GM19324 (cell line): ENCODE results near the gene HLF.

Experiments
- ATAC-seq: cut with Tn5 transposase; IDR thresholded peaks from one replicate; pipeline ENCODE4 v1.9.1; 2021; ENCODE audit warnings: mild to moderate bottlenecking, moderate library complexity; ENCODE audit not compliant: unreplicated experiment, low FRiP score

The HLF gene

GRCh38 chr17:55273579-55274354 lies 9.0 kb downstream of the HLF start:
- no peak for ATAC-seq

- no peak for ATAC-seq
Measured at GRCh38 chr17:55274355-55275255, 9.8 kb downstream of the HLF start.

- no peak for ATAC-seq
Measured at GRCh38 chr17:55275894-55276804, 11.4 kb downstream of the HLF start.

GRCh38 chr17:55278173-55278961 lies 13.6 kb downstream of the HLF start:
- ATAC-seq = no peak

- ATAC-seq = no peak
Measured at GRCh38 chr17:55279203-55279602, 14.4 kb downstream of the HLF start.

GRCh38 chr17:55279788-55280187 lies 15.0 kb downstream of the HLF start:
- no peak for ATAC-seq

GRCh38 chr17:55280212-55280611 lies 15.5 kb downstream of the HLF start:
- no peak for ATAC-seq

GRCh38 chr17:55281649-55282378 lies 17.1 kb downstream of the HLF start:
- ATAC-seq = no peak

- ATAC-seq = no peak
Measured at GRCh38 chr17:55282379-55282702, 17.6 kb downstream of the HLF start.

- no peak for ATAC-seq
Measured at GRCh38 chr17:55282741-55283140, 18.0 kb downstream of the HLF start.

- ATAC-seq = no peak
Measured at GRCh38 chr17:55283256-55283965, 18.7 kb downstream of the HLF start.

GRCh38 chr17:55284001-55284884 lies 19.5 kb downstream of the HLF start:
- no peak for ATAC-seq

GRCh38 chr17:55284944-55285339 lies 20.2 kb downstream of the HLF start:
- no peak for ATAC-seq

- ATAC-seq = no peak
Measured at GRCh38 chr17:55285340-55286301, 20.9 kb downstream of the HLF start.

GRCh38 chr17:55286681-55287589 lies 22.2 kb downstream of the HLF start:
- ATAC-seq = no peak
